ENCODE data around the gene NPIPA7. TPM values are rescaled to one million over a fixed set of nuclear protein-coding genes. Genes with fewer than 3 reads are reported as not detected.
"Not testable (repeated sequence)": the region's sequence is repeated elsewhere in the genome, so short reads cannot be mapped to it uniquely, and the experiment has no call there.

The NPIPA7 gene
- total RNA-seq, 1 experiment from 2014 or later: 3.8 TPM

GRCh38 chr16:16357556-16357955 is 21.4 kb upstream of the NPIPA7 start:
- not testable (repeated sequence) for H3T11ph ChIP-seq (ENCODE audit: low read length); H3K27ac ChIP-seq (ENCODE audit: insufficient read length, low read depth, low read length); H3K56ac ChIP-seq (ENCODE audit: insufficient read length, low read depth, low read length); H2BK15ac ChIP-seq (ENCODE audit: low read depth, low read length); H4K5ac ChIP-seq (ENCODE audit: insufficient read length, low read depth, low read length); H3K4me3 Mint-ChIP-seq; H3K79me2 ChIP-seq (ENCODE audit: insufficient read depth, low read length); H2AK5ac ChIP-seq (ENCODE audit: insufficient read length, low read length); H3K4me1 Mint-ChIP-seq; H3K27me3 Mint-ChIP-seq (ENCODE audit: low read depth); H3K79me1 ChIP-seq (ENCODE audit: insufficient read depth, low read depth, low read length, poor library complexity, severe bottlenecking); H2BK5ac ChIP-seq (ENCODE audit: insufficient read length, low read length); H2BK12ac ChIP-seq (ENCODE audit: insufficient read length, low read depth, low read length); DNase-seq; H2BK20ac ChIP-seq (ENCODE audit: low read depth, low read length, poor library complexity, severe bottlenecking); H3K9ac ChIP-seq (ENCODE audit: extremely low read depth, insufficient read length, low read length); H3K4me2 ChIP-seq (ENCODE audit: insufficient read depth, insufficient read length, low read length); H3K18ac ChIP-seq (ENCODE audit: insufficient read length, low read depth, low read length); H3K14ac ChIP-seq (ENCODE audit: insufficient read depth, low read length); H3K36me3 Mint-ChIP-seq (ENCODE audit: insufficient read depth in 1 of 3, low read depth in 3 of 3); H3K9me3 ChIP-seq (ENCODE audit: control insufficient read depth, low read depth, low read length); H3K27ac Mint-ChIP-seq; H2AFZ ChIP-seq (ENCODE audit: low read length); H3K23ac ChIP-seq (ENCODE audit: insufficient read length, low read depth, low read length); H4K91ac ChIP-seq (ENCODE audit: insufficient read length, low read depth, low read length); H2BK120ac ChIP-seq (ENCODE audit: low read depth, low read length, poor library complexity, severe bottlenecking); H3K23me2 ChIP-seq (ENCODE audit: insufficient read length, low read depth, low read length, poor library complexity, severe bottlenecking); H3K9me3 Mint-ChIP-seq; H4K20me1 ChIP-seq (ENCODE audit: control insufficient read depth, insufficient read depth, insufficient read length); H3K4me1 ChIP-seq (ENCODE audit: insufficient read depth, low read length); H4K8ac ChIP-seq (replicated peaks; ENCODE audit: insufficient read length, low read depth, low read length); H3K27me3 ChIP-seq (ENCODE audit: insufficient read depth, low read length); H3K4ac ChIP-seq (ENCODE audit: low read depth, low read length)
- no CpG with 5 or more reads among the region's 30 CpGs for WGBS (ENCODE audit: extremely low coverage, insufficient read length, low lambda C conversion rate)

- not testable (repeated sequence) for H2BK120ac ChIP-seq (ENCODE audit: low read depth, low read length, poor library complexity, severe bottlenecking); H4K91ac ChIP-seq (ENCODE audit: insufficient read length, low read depth, low read length); H3K36me3 Mint-ChIP-seq (ENCODE audit: insufficient read depth in 1 of 3, low read depth in 3 of 3); H4K8ac ChIP-seq (replicated peaks; ENCODE audit: insufficient read length, low read depth, low read length); H3K4me1 Mint-ChIP-seq; H2BK12ac ChIP-seq (ENCODE audit: insufficient read length, low read depth, low read length); H3K56ac ChIP-seq (ENCODE audit: insufficient read length, low read depth, low read length); H3K4me2 ChIP-seq (ENCODE audit: insufficient read depth, insufficient read length, low read length); H4K5ac ChIP-seq (ENCODE audit: insufficient read length, low read depth, low read length); H2BK15ac ChIP-seq (ENCODE audit: low read depth, low read length); H3K18ac ChIP-seq (ENCODE audit: insufficient read length, low read depth, low read length); DNase-seq; H3K27me3 ChIP-seq (ENCODE audit: insufficient read depth, low read length); H3K9me3 Mint-ChIP-seq; H3K23ac ChIP-seq (ENCODE audit: insufficient read length, low read depth, low read length); H3K79me1 ChIP-seq (ENCODE audit: insufficient read depth, low read depth, low read length, poor library complexity, severe bottlenecking); H3K27ac ChIP-seq (ENCODE audit: insufficient read length, low read depth, low read length); H3T11ph ChIP-seq (ENCODE audit: low read length); H3K9me3 ChIP-seq (ENCODE audit: control insufficient read depth, low read depth, low read length); H3K4me3 Mint-ChIP-seq; H3K27me3 Mint-ChIP-seq (ENCODE audit: low read depth); H3K9ac ChIP-seq (ENCODE audit: extremely low read depth, insufficient read length, low read length); H2AFZ ChIP-seq (ENCODE audit: low read length); H3K23me2 ChIP-seq (ENCODE audit: insufficient read length, low read depth, low read length, poor library complexity, severe bottlenecking); H3K79me2 ChIP-seq (ENCODE audit: insufficient read depth, low read length); H3K14ac ChIP-seq (ENCODE audit: insufficient read depth, low read length); H3K27ac Mint-ChIP-seq; H2BK20ac ChIP-seq (ENCODE audit: low read depth, low read length, poor library complexity, severe bottlenecking); H4K20me1 ChIP-seq (ENCODE audit: control insufficient read depth, insufficient read depth, insufficient read length); H3K4me1 ChIP-seq (ENCODE audit: insufficient read depth, low read length); H3K4ac ChIP-seq (ENCODE audit: low read depth, low read length); H2BK5ac ChIP-seq (ENCODE audit: insufficient read length, low read length); H2AK5ac ChIP-seq (ENCODE audit: insufficient read length, low read length)
- no CpG with 5 or more reads among the region's 40 CpGs for whole genome bisulfite sequencing (ENCODE audit: extremely low coverage, insufficient read length, low lambda C conversion rate)
These were observed 20.2 kb upstream of the NPIPA7 start for GRCh38 chr16:16358539-16359240.

All from H9 (cell line).